Renal pelvis (tissue), 4 donors: ENCODE data around the gene PTPRN2. TPM values are rescaled to one million over a fixed set of nuclear protein-coding genes. Genes with fewer than 3 reads are reported as not detected.
"Not testable (repeated sequence)": the region's sequence is repeated elsewhere in the genome, so short reads cannot be mapped to it uniquely, and the experiment has no call there.

Experiments used
- DNase-seq: peaks from one replicate; pipeline ENCODE4 v3.0.0-alpha.2; 2013
- polyA plus RNA-seq, 3 donors: library from polyadenylated mRNA; unstranded; fragments of 120-200 nt; gene quantifications; one replicate each; pipeline ENCODE4 v1.2.1, GENCODE V29; 2013; ENCODE audit not compliant: insufficient read length in 3 of 3

PTPRN2 gene
- polyA plus RNA-seq, 3 donors: 6.6 to 7.5 (median 7.4) TPM

- DNase-seq: no peak
Observed at GRCh38 chr7:158054081-158054480, 533.5 kb downstream of the PTPRN2 start.

GRCh38 chr7:158053183-158053915, 534.3 kb downstream of the PTPRN2 start:
- DNase-seq: no peak

- no peak for DNase-seq
Observed at GRCh38 chr7:158052381-158053060, 535.1 kb downstream of the PTPRN2 start.

GRCh38 chr7:158051776-158052175, 535.8 kb downstream of the PTPRN2 start:
- DNase-seq: no peak

GRCh38 chr7:158050978-158051651, 536.5 kb downstream of the PTPRN2 start:
- no peak for DNase-seq

GRCh38 chr7:158050441-158050977, 537.1 kb downstream of the PTPRN2 start:
- DNase-seq: no peak

GRCh38 chr7:158049271-158049670, 538.4 kb downstream of the PTPRN2 start:
- DNase-seq: no peak

GRCh38 chr7:158048569-158048968, 539.1 kb downstream of the PTPRN2 start:
- DNase-seq: no peak

- DNase-seq: no peak
Observed at GRCh38 chr7:158047391-158048059, 540.1 kb downstream of the PTPRN2 start.

- not testable (repeated sequence) for DNase-seq
Observed at GRCh38 chr7:158046246-158046645, 541.4 kb downstream of the PTPRN2 start.

GRCh38 chr7:158044482-158044823, 543.2 kb downstream of the PTPRN2 start:
- no peak for DNase-seq

- no peak for DNase-seq
Observed at GRCh38 chr7:158043551-158044481, 543.8 kb downstream of the PTPRN2 start.

- DNase-seq: no peak
Observed at GRCh38 chr7:158042156-158042880, 545.3 kb downstream of the PTPRN2 start.

- no peak for DNase-seq
Observed at GRCh38 chr7:158040199-158040598, 547.4 kb downstream of the PTPRN2 start.

GRCh38 chr7:158039270-158039669, 548.4 kb downstream of the PTPRN2 start:
- DNase-seq: no peak

- DNase-seq: no peak
Observed at GRCh38 chr7:158037211-158037610, 550.4 kb downstream of the PTPRN2 start.

GRCh38 chr7:158035343-158035742, 552.3 kb downstream of the PTPRN2 start:
- no peak for DNase-seq

- no peak for DNase-seq
Observed at GRCh38 chr7:158034571-158034970, 553.1 kb downstream of the PTPRN2 start.

GRCh38 chr7:158033925-158034324, 553.7 kb downstream of the PTPRN2 start:
- not testable (repeated sequence) for DNase-seq

GRCh38 chr7:158033196-158033595, 554.4 kb downstream of the PTPRN2 start:
- no peak for DNase-seq
